ENCODE measurements around the gene CAPN14. TPM values are rescaled to one million over a fixed set of nuclear protein-coding genes. Genes with fewer than 3 reads are reported as not detected.

CAPN14 gene
- total RNA-seq, 4 donors from 2014 or later, result 0.83 TPM; not detected in 3

GRCh38 chr2:31212659-31213600 is 4.4 kb downstream of the CAPN14 start:
- Histone ChIP-seq H3K4me3 (no peak overlapping the region), H3K27ac (no peak overlapping the region), H3K9me3 (no peaks in the 10 kb centered on the region), H3K27me3 (no peaks in the 10 kb centered on the region), H3K36me3 (no peaks in the 10 kb centered on the region), H3K4me1 (no peaks in the 10 kb centered on the region)
- no peak for TF ChIP-seq POLR2A (IDR thresholded peaks at IDR 0.05)
- no peak for TF ChIP-seq CTCF (IDR thresholded peaks at IDR 0.05)
- no peak for DNase-seq

GRCh38 chr2:31208240-31208639 is 9.1 kb downstream of the CAPN14 start:
- Histone ChIP-seq H3K27ac (no peak overlapping the region), H3K4me3 (no peak overlapping the region), H3K27me3 (no peaks in the 10 kb centered on the region), H3K36me3 (no peaks in the 10 kb centered on the region), H3K9me3 (no peaks in the 10 kb centered on the region), H3K4me1 (no peaks in the 10 kb centered on the region)
- TF ChIP-seq CTCF (IDR thresholded peaks at IDR 0.05), result no peak
- TF ChIP-seq POLR2A (IDR thresholded peaks at IDR 0.05), result no peak
- DNase-seq, result no peak

- H3K4me3 ChIP-seq, result no peak overlapping the region
- TF ChIP-seq POLR2A (IDR thresholded peaks at IDR 0.05), result no peak
- TF ChIP-seq CTCF (IDR thresholded peaks at IDR 0.05), result no peak
- no peaks in the 10 kb centered on the region for H3K36me3 ChIP-seq
- H3K27ac ChIP-seq, result no peak overlapping the region
- H3K4me1 ChIP-seq, result no peaks in the 10 kb centered on the region
- H3K9me3 ChIP-seq, result no peaks in the 10 kb centered on the region
- DNase-seq, result no peak
- no peaks in the 10 kb centered on the region for H3K27me3 ChIP-seq
Observed at GRCh38 chr2:31207790-31208189, 9.5 kb downstream of the CAPN14 start.

- H3K27ac ChIP-seq, result no peak overlapping the region
- no peak overlapping the region for H3K4me3 ChIP-seq
- H3K36me3 ChIP-seq, result no peaks in the 10 kb centered on the region
- TF ChIP-seq POLR2A (IDR thresholded peaks at IDR 0.05), result no peak
- no peak for TF ChIP-seq CTCF (IDR thresholded peaks at IDR 0.05)
- no peaks in the 10 kb centered on the region for H3K9me3 ChIP-seq
- H3K27me3 ChIP-seq, result no peaks in the 10 kb centered on the region
- no peak for DNase-seq
- H3K4me1 ChIP-seq, result no peaks in the 10 kb centered on the region
Observed at GRCh38 chr2:31205613-31206012, 11.7 kb downstream of the CAPN14 start.

- H3K9me3 ChIP-seq, result no peaks in the 10 kb centered on the region
- TF ChIP-seq CTCF (IDR thresholded peaks at IDR 0.05), result no peak
- no peak for TF ChIP-seq POLR2A (IDR thresholded peaks at IDR 0.05)
- no peak for DNase-seq
Observed at GRCh38 chr2:31205186-31205585, 12.1 kb downstream of the CAPN14 start.

More at GRCh38 chr2:31205186-31205585, 12.1 kb downstream of the CAPN14 start:
- H3K27ac ChIP-seq, result no peak overlapping the region
- no peaks in the 10 kb centered on the region for H3K36me3 ChIP-seq
- H3K4me3 ChIP-seq, result no peak overlapping the region
- H3K4me1 ChIP-seq, result no peaks in the 10 kb centered on the region
- no peaks in the 10 kb centered on the region for H3K27me3 ChIP-seq
